ENCODE measurements around the gene MCFD2. TPM values are rescaled to one million over a fixed set of nuclear protein-coding genes. Genes with fewer than 3 reads are reported as not detected.

The MCFD2 gene
- total and polyA plus RNA-seq, 8 donors, result 13.3 to 127 (median 43.3) TPM

- Histone ChIP-seq H3K4me3 (no peak overlapping the region), H3K27me3 (no peaks in the 10 kb centered on the region), H3K4me1 (peaks cover 22 to 46% (median 28%) of the 10 kb centered on the region in 4 donors), H3K9me3 (no peaks in the 10 kb centered on the region), H3K27ac (no peak overlapping the region), H3K36me3 (peaks cover 0 to 8% (median 2%) of the 10 kb centered on the region in 4 donors)
- intact Hi-C loops (cut with DNase I; ENCODE audit: low total_unique reads), result no loop called here
- DNase-seq, result peak in 1 of 2 donors; percentile 46
- WGBS, 5 donors, result 85 to 91% (median 89%) methylated on average over 9 of the region's 9 CpGs
- no peak for TF ChIP-seq POLR2A (IDR thresholded peaks at IDR 0.05)
- TF ChIP-seq, protein P1, sequence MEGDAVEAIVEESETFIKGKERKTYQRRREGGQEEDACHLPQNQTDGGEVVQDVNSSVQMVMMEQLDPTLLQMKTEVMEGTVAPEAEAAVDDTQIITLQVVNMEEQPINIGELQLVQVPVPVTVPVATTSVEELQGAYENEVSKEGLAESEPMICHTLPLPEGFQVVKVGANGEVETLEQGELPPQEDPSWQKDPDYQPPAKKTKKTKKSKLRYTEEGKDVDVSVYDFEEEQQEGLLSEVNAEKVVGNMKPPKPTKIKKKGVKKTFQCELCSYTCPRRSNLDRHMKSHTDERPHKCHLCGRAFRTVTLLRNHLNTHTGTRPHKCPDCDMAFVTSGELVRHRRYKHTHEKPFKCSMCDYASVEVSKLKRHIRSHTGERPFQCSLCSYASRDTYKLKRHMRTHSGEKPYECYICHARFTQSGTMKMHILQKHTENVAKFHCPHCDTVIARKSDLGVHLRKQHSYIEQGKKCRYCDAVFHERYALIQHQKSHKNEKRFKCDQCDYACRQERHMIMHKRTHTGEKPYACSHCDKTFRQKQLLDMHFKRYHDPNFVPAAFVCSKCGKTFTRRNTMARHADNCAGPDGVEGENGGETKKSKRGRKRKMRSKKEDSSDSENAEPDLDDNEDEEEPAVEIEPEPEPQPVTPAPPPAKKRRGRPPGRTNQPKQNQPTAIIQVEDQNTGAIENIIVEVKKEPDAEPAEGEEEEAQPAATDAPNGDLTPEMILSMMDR (IDR thresholded peaks at IDR 0.05), result no peak
- TF ChIP-seq POLR2AphosphoS5 (IDR thresholded peaks at IDR 0.05), result no peak
- no peak for TF ChIP-seq EP300 (IDR thresholded peaks at IDR 0.05)
These were observed 28.5 kb upstream of the MCFD2 start for GRCh38 chr2:46943881-46944798.

DNA sequence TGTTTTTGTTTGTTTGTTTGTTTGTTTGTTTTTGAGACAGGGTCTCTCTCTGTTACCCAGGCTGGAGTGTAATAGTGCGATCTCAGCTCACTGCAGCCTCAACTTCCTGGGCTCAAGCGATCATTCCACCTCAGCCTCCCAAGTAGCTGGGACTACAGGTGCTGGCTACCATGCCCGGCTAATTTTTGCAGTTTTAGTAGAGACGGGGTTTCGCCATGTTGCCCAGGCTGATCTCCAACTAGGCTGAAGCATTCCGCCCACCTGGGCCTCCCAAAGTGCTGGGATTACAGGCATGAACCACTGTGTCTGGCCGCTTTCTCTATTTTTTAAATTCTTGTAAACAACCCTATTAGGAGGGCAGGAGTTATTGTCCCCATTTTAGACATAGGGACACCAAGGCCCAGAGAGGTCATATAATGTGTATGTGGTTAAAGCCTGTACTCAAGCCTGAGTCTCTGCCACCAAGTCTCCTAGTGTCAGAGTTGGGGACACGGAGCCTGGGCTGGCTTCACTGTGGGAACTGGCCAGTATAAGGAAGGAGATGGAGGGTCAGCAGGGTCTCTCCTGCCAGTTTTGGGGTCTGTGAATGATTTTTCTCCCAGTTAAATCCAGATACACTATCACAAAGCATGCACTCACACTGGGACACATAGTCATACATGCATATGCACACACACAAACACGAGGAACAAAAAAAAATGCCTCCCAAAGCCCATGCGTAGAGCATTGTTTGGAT is 27.5 kb upstream of the MCFD2 start:
- 84 to 89% (median 86%) methylated on average over 10 of the region's 10 CpGs for WGBS, 5 donors
- H3K27me3 ChIP-seq, result no peaks in the 10 kb centered on the region
- peak overlapping the region; percentile 15 to 86 (median 80) for H3K4me3 ChIP-seq
- H3K9me3 ChIP-seq, result no peaks in the 10 kb centered on the region
- intact Hi-C loops (cut with DNase I; ENCODE audit: low total_unique reads), result no loop called here
- no peak for TF ChIP-seq POLR2AphosphoS5 (IDR thresholded peaks at IDR 0.05)
- TF ChIP-seq, protein P1 (IDR thresholded peaks at IDR 0.05), result no peak
- TF ChIP-seq EP300 (IDR thresholded peaks at IDR 0.05), result no peak
- TF ChIP-seq POLR2A (IDR thresholded peaks at IDR 0.05), result no peak
- no peak for DNase-seq
- H3K36me3 ChIP-seq, result peaks cover 0 to 8% (median 2%) of the 10 kb centered on the region in 4 donors
- H3K4me1 ChIP-seq, result peaks cover 22 to 46% (median 28%) of the 10 kb centered on the region in 4 donors
- peak overlapping the region in 3 of 5 donors; percentile 91 to 96 (median 96) for H3K27ac ChIP-seq

GRCh38 chr2:46942143-46942526 is 26.5 kb upstream of the MCFD2 start:
- H3K36me3 ChIP-seq, result peaks cover 0 to 8% (median 2%) of the 10 kb centered on the region in 4 donors
- H3K4me1 ChIP-seq, result peaks cover 22 to 46% (median 28%) of the 10 kb centered on the region in 4 donors
- WGBS, 5 donors, result 2 to 9% (median 4%) methylated on average over 5 to 10 of the region's 10 CpGs
- peak; percentile 50 to 75 for DNase-seq
- H3K4me3 ChIP-seq, result peak overlapping the region; percentile 79 to 86 (median 80)
- no peaks in the 10 kb centered on the region for H3K9me3 ChIP-seq
- peak overlapping the region; percentile 74 to 96 (median 91) for H3K27ac ChIP-seq
- no peaks in the 10 kb centered on the region for H3K27me3 ChIP-seq
- intact Hi-C loops (cut with DNase I; ENCODE audit: low total_unique reads), result no loop called here
- no peak for TF ChIP-seq POLR2AphosphoS5 (IDR thresholded peaks at IDR 0.05)
- no peak for TF ChIP-seq POLR2A (IDR thresholded peaks at IDR 0.05)
- no peak for TF ChIP-seq EP300 (IDR thresholded peaks at IDR 0.05)
- TF ChIP-seq, protein P1 (IDR thresholded peaks at IDR 0.05), result no peak

- WGBS, 5 donors, result 46 to 57% (median 50%) methylated on average over 11 to 13 of the region's 13 CpGs
- DNase-seq, result peak; percentile 48 to 75
- TF ChIP-seq POLR2A (IDR thresholded peaks at IDR 0.05) (no peak), POLR2AphosphoS5 (IDR thresholded peaks at IDR 0.05) (no peak), EP300 (IDR thresholded peaks at IDR 0.05) (no peak)
- TF ChIP-seq, protein P1 (IDR thresholded peaks at IDR 0.05), result no peak
These were observed 24.2 kb upstream of the MCFD2 start for GRCh38 chr2:46939626-46940359.

More at GRCh38 chr2:46939626-46940359, 24.2 kb upstream of the MCFD2 start:
- peak overlapping the region; percentile 89 to 96 (median 93) for H3K27ac ChIP-seq
- no peaks in the 10 kb centered on the region for H3K27me3 ChIP-seq
- intact Hi-C loops (cut with DNase I; ENCODE audit: low total_unique reads), result no loop called here
- H3K4me3 ChIP-seq, result peak overlapping the region; percentile 79 to 86 (median 80)
- H3K36me3 ChIP-seq, result no peaks in the 10 kb centered on the region
- peaks cover 22 to 43% (median 28%) of the 10 kb centered on the region in 4 donors for H3K4me1 ChIP-seq
- H3K9me3 ChIP-seq, result no peaks in the 10 kb centered on the region
